Natural killer cell (primary cell): Measurements from ENCODE around the gene C1orf159. TPM values are rescaled to one million over a fixed set of nuclear protein-coding genes. Genes with fewer than 3 reads are reported as not detected.

Experiments used
- ATAC-seq, 3 donors: fragments of 150-1000 bp in 2 of 3; fragments of 200-7000 bp in 1 of 3; cut with Tn5 transposase; 1 replicate in 1 of 3; 2 replicates in 2 of 3; pipeline ENCODE4 v1.10.0; 2021; ENCODE audit warnings: mild to moderate bottlenecking in 2 of 3, moderate library complexity in 2 of 3
- DNase-seq, 2 donors: peaks; one replicate each; pipeline versions ENCODE4 v3.0.0 to v3.0.0-alpha.2; 2013 to 2021; ENCODE audit warnings: mixed read lengths in 1 of 2
- H3K27ac ChIP-seq: one replicate; pipeline ENCODE4 v1.5.1; 2013; ENCODE audit warnings: mild to moderate bottlenecking, low read length
- H3K27me3 ChIP-seq: one replicate; pipeline ENCODE4 v1.6.1; 2013; ENCODE audit warnings: low read length; ENCODE audit not compliant: control insufficient read depth, insufficient read depth
- H3K36me3 ChIP-seq: one replicate; pipeline ENCODE4 v1.6.1; 2013; ENCODE audit warnings: low read length; ENCODE audit not compliant: control insufficient read depth, insufficient read depth
- H3K4me1 ChIP-seq: one replicate; pipeline ENCODE4 v1.6.1; 2013; ENCODE audit warnings: low read length; ENCODE audit not compliant: control insufficient read depth, insufficient read depth
- H3K4me3 ChIP-seq: one replicate; pipeline ENCODE4 v1.5.1; 2013; ENCODE audit warnings: low read length
- H3K9me3 ChIP-seq: one replicate; pipeline ENCODE4 v1.6.1; 2013; ENCODE audit warnings: low read length; ENCODE audit not compliant: control insufficient read depth, insufficient read depth
- H3K27ac Mint-ChIP-seq, 2 donors: one replicate each; pipeline ENCODE4 v1.8.0; 2022; ENCODE audit warnings: mild to moderate bottlenecking in 2 of 2, mixed read lengths in 2 of 2, moderate library complexity in 1 of 2
- H3K27me3 Mint-ChIP-seq, 2 donors: one replicate each; pipeline ENCODE4 v1.8.0; 2022; ENCODE audit warnings: low read depth in 2 of 2, mixed read lengths in 2 of 2
- H3K36me3 Mint-ChIP-seq: one replicate; pipeline ENCODE4 v1.8.0; 2022; ENCODE audit warnings: mixed read lengths
- H3K4me1 Mint-ChIP-seq, 2 donors: one replicate each; pipeline ENCODE4 v1.8.0; 2022; ENCODE audit warnings: mixed read lengths in 2 of 2
- H3K4me3 Mint-ChIP-seq: one replicate; pipeline ENCODE4 v1.8.0; 2022; ENCODE audit warnings: mild to moderate bottlenecking, moderate library complexity, mixed read lengths
- H3K9me3 Mint-ChIP-seq, 2 donors: one replicate each; pipeline ENCODE4 v1.8.0; 2022; ENCODE audit warnings: mixed read lengths in 2 of 2
- WGBS: methylation state at CpG from one replicate; pipeline ENCODE4 v1.1.7; 2013; ENCODE audit warnings: missing lambda C conversion rate; ENCODE audit not compliant: insufficient coverage; 5-methylcytosine and 5-hydroxymethylcytosine counted together
- intact Hi-C: fragments of 100-400 bp; cut with micrococcal nuclease; formaldehyde crosslinking; loops from one replicate; pipeline ENCODE4 v1.14.2; 2022
- total RNA-seq, 4 donors: library from RNA; stranded (reverse); fragments of 120-200 nt in 1 of 4; gene quantifications; one replicate each; pipeline versions ENCODE4 v1.2.3 to v1.2.4, GENCODE V29; 2013 to 2022
- TF ChIP-seq, protein P1 (sequence below): fragments of 200-600 bp; IDR thresholded peaks from one replicate; pipeline ENCODE4 v1.8.0; 2022; ENCODE audit warnings: antibody characterized with exemption

Gene C1orf159
- total RNA-seq, 3 donors from 2014 or later (not counting 1 experiment from before 2014, with no cell fraction given), result 19.6 to 25.1 (median 21.5) TPM

DNA sequence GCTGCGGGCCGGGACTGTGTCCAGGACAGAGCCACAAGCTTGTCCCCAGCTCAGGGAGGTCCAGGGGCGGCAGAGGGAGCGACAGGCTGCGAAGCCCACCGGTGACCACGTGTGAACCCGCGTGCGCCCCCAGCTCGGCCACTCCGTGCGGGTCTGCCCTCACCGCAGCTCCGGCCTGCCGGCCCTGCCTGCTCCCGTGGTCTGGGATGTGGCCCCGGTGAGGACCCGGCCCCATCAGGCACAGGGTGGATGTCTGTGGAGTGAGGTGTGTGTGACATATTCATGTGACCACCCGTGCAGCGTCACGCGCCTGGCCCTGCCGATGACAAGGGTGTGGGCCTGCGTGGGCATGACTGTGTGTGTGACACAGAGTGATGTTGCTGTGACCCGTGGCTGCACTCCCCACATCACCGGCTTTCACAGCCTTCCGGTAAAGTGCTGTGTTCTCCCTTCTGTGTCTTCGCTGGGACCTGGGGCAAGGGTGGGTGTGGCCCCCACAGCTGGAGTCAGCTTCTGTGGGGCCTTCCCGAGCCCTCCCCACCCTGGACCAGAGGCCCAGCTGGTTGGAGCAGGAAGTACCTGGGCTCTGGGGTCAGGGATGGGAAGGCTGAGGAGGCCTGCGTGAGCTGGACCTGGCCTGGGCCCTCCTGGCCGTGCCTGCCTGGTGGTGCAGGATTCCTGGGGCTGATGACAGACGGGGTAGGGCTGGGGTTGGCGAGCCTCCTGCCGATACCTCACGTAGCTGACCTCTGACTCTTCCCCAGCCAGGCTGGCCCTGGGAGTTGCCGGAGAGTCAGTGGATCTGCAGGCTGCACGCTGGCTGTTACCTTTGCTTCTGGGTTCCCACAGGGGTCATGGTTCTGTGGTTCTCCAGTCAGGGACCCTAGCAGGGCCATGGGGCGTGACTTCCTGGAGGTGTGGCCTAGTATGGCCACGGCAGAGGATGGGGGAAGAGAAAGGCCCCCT is 45.9 kb downstream of the C1orf159 start:
- peaks cover 0 to 4% of the 10 kb centered on the region in 2 donors for H3K27me3 Mint-ChIP-seq
- no peaks in the 10 kb centered on the region for H3K36me3 Mint-ChIP-seq
- H3K36me3 ChIP-seq, result no peaks in the 10 kb centered on the region
- ATAC-seq (peak in 2 of 3 donors; percentile 4 to 23), DNase-seq (peak in 1 of 2 donors; percentile 44)
- WGBS, result 70% methylated on average over 40 of the region's 40 CpGs
- peak overlapping the region in 1 of 2 donors; percentile 79 for H3K27ac Mint-ChIP-seq
- no peak overlapping the region for H3K4me3 ChIP-seq
- H3K9me3 ChIP-seq, result no peaks in the 10 kb centered on the region
- H3K27ac ChIP-seq, result peak overlapping the region; percentile 43
- peak overlapping the region; percentile 21 for H3K4me3 Mint-ChIP-seq
- no peaks in the 10 kb centered on the region for H3K9me3 Mint-ChIP-seq
- peaks cover 0 to 5% of the 10 kb centered on the region in 2 donors for H3K4me1 Mint-ChIP-seq
- intact Hi-C loops, result no loop called here
- no peaks in the 10 kb centered on the region for H3K27me3 ChIP-seq
- TF ChIP-seq, protein P1, sequence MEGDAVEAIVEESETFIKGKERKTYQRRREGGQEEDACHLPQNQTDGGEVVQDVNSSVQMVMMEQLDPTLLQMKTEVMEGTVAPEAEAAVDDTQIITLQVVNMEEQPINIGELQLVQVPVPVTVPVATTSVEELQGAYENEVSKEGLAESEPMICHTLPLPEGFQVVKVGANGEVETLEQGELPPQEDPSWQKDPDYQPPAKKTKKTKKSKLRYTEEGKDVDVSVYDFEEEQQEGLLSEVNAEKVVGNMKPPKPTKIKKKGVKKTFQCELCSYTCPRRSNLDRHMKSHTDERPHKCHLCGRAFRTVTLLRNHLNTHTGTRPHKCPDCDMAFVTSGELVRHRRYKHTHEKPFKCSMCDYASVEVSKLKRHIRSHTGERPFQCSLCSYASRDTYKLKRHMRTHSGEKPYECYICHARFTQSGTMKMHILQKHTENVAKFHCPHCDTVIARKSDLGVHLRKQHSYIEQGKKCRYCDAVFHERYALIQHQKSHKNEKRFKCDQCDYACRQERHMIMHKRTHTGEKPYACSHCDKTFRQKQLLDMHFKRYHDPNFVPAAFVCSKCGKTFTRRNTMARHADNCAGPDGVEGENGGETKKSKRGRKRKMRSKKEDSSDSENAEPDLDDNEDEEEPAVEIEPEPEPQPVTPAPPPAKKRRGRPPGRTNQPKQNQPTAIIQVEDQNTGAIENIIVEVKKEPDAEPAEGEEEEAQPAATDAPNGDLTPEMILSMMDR, result no peak
- peaks cover 20% of the 10 kb centered on the region for H3K4me1 ChIP-seq

DNA sequence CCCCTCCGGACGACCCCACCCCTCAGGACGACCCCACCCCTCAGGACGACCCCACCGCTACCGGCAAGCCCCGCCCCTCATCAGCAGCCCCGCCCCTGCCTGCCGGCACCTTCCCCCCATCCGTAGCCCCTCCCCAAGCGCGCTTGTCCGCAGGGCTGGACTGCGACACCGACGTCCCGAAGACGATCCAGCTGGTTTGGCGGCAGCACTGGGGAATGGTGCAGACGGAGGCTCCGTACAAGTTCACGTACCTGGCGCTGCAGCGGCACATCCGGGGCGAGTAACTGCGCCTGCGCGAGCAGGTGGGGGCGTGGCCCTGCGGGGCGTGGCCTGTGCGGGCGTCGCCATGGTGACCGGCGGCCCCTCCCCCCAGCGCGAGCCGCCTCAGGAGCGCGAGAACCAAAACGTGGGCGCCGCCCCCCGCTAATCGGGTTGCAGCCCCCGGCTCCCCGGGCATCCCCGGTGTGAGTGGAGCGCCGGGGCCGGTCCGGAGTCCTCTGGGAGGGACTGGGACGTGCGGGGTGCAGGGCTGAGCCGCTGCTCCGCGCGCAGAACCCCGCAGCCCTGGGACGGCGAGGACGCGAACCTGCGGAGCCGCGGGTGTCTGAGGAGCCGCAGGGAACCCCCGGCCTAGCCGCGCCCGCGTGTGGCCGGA is 46.7 kb downstream of the C1orf159 start:
- no peaks in the 10 kb centered on the region for H3K27me3 ChIP-seq
- Mint-ChIP-seq H3K27ac (peak overlapping the region in 1 of 2 donors; percentile 56), H3K9me3 (no peaks in the 10 kb centered on the region), H3K27me3 (no peaks in the 10 kb centered on the region), H3K4me1 (peaks cover 0 to 8% of the 10 kb centered on the region in 2 donors), H3K36me3 (no peaks in the 10 kb centered on the region), H3K4me3 (peak overlapping the region; percentile 83)
- ATAC-seq, result peak; percentile 63 to 74 (median 72)
- H3K4me1 ChIP-seq, result peaks cover 24% of the 10 kb centered on the region
- TF ChIP-seq, protein P1, result no peak
- peak; percentile 90 to 95 for DNase-seq
- H3K27ac ChIP-seq, result peak overlapping the region; percentile 41
- H3K9me3 ChIP-seq, result no peaks in the 10 kb centered on the region
- 5% methylated on average over 72 of the region's 75 CpGs for WGBS
- intact Hi-C loops, result no loop called here
- peak overlapping the region; percentile 66 for H3K4me3 ChIP-seq
- H3K36me3 ChIP-seq, result no peaks in the 10 kb centered on the region

DNA sequence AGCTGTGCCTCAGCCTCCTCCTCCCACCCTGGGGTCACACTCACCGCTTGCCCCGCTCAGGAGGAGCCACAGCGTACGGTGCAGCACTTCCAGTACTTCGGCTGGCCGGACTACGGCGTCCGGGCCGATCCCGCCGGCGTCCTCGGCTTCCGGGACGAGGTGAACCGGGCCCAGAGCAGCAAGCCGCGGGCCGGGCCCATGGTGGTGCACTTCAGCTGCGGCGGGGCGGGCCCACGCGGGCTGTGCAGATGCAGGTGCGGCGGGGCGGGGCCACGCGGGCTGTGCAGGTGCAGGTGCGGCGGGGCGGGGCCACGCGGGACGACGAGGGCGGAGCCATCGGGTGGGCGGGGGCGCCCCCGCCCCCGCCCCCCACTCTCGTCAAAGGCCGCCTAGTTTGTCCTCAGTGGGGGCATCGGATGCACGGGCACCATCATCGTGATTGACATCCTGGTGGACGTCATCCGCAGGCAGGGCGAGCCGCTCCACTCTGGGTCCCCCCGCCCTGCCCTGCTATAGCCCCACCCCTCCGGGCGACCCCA is 47.3 kb downstream of the C1orf159 start:
- WGBS, result under 1% methylated on average over 52 of the region's 55 CpGs
- Mint-ChIP-seq H3K27ac (peak overlapping the region in 1 of 2 donors; percentile 56), H3K4me1 (peaks cover 0 to 12% of the 10 kb centered on the region in 2 donors), H3K27me3 (no peaks in the 10 kb centered on the region), H3K4me3 (peak overlapping the region; percentile 52), H3K36me3 (no peaks in the 10 kb centered on the region), H3K9me3 (no peaks in the 10 kb centered on the region)
- H3K4me3 ChIP-seq, result peak overlapping the region; percentile 66
- intact Hi-C loops, result no loop called here
- TF ChIP-seq, protein P1, result no peak
- peaks cover 30% of the 10 kb centered on the region for H3K4me1 ChIP-seq
- H3K27me3 ChIP-seq, result peaks cover 1% of the 10 kb centered on the region
- peak; percentile 14 to 36 (median 30) for ATAC-seq
- no peaks in the 10 kb centered on the region for H3K36me3 ChIP-seq
- H3K9me3 ChIP-seq, result no peaks in the 10 kb centered on the region
- peak in 1 of 2 donors; percentile 78 for DNase-seq
- H3K27ac ChIP-seq, result no peak overlapping the region
